Measurements from ENCODE around the gene VRTN. TPM values are rescaled to one million over a fixed set of nuclear protein-coding genes. Genes with fewer than 3 reads are reported as not detected.

The VRTN gene
- total RNA-seq, 4 donors from 2014 or later, result not detected

DNA sequence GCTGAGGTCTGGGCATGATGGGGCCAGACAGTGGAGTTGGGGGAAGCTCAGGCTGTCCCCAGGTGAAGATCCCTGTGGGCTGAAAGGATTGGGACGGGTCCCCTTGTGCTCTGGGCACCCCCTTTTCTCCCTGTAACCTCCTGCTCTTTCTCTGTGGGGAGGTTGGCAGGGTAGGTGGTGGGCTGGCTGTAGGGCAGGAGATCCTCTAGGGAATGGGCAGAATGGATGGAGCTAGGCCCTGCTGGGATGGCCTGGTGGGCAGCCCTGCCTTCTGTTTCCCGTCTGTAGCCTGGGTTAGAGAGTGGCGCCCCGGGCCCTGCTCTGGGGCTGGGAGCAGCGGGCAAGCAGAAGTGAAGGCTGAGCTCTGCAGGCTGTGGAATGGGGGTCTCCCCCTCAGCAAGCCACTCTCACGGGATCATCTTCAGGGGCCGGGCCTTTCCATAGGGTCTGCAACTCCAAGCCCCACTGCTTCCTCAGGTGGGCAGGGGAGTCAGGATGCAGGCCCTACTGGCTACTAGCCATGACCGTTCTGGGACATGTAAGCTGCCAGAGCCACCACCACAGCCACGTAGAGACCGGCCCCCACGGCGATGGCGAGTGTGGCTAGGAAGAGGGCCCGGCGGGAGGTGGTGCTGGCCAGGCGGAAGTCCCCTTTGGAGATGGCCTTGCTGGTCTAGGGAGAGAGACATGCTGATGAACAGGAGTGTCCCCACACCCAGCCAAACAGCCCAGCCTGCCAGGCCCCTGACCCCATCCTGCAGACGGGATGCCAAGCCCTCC lies 58.9 kb downstream of the VRTN start:
- Histone ChIP-seq H3K9me3 (no peaks in the 10 kb centered on the region), H3K4me3 (no peak overlapping the region), H3K4me1 (peaks cover 0 to 8% (median 2%) of the 10 kb centered on the region in 4 donors), H3K27ac (no peak overlapping the region), H3K36me3 (no peaks in the 10 kb centered on the region), H3K27me3 (no peaks in the 10 kb centered on the region)
- TF ChIP-seq CTCF (IDR thresholded peaks at IDR 0.05) (no peak), EP300 (IDR thresholded peaks at IDR 0.05) (no peak), POLR2A (IDR thresholded peaks at IDR 0.05) (no peak)
- WGBS, 2 donors, result 90 to 91% methylated on average over 16 to 17 of the region's 17 CpGs
- no peak for DNase-seq (ENCODE audit: low spot score in 2 of 2)

DNA sequence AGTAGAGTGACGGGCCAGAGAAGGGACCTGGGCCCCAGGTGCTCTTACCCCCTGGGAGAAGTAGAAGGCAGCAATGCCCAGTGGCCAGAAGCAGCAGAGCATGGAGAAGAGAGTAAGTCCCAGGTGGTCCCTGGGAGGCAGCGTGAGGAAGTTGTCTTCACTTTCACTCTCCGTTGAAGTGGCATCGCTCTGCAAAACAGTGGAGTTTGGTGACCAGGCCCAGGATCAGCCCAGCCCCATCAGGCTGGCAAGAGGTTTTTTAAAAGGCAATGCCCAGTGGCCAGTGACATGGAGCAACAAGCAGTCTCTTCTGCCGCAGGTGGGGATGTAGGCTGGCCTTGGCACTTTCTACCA lies 59.5 kb downstream of the VRTN start:
- WGBS, 2 donors, result 91 to 96% methylated on average over 5 of the region's 5 CpGs
- DNase-seq (ENCODE audit: low spot score in 2 of 2), result no peak
- peaks cover 0 to 2% (median 0%) of the 10 kb centered on the region in 4 donors for H3K4me1 ChIP-seq
- H3K36me3 ChIP-seq, result no peaks in the 10 kb centered on the region
- no peak overlapping the region for H3K27ac ChIP-seq
- no peaks in the 10 kb centered on the region for H3K9me3 ChIP-seq
- no peak for TF ChIP-seq CTCF (IDR thresholded peaks at IDR 0.05)
- no peak for TF ChIP-seq EP300 (IDR thresholded peaks at IDR 0.05)
- no peak for TF ChIP-seq POLR2A (IDR thresholded peaks at IDR 0.05)
- peaks cover 0 to 4% of the 10 kb centered on the region in 2 donors for H3K27me3 ChIP-seq
- H3K4me3 ChIP-seq, result no peak overlapping the region

- H3K27ac ChIP-seq, result no peak overlapping the region
- no peaks in the 10 kb centered on the region for H3K9me3 ChIP-seq
- WGBS, 2 donors, result 91 to 92% methylated on average over 3 of the region's 3 CpGs
- no peak for TF ChIP-seq CTCF (IDR thresholded peaks at IDR 0.05)
- no peak for TF ChIP-seq EP300 (IDR thresholded peaks at IDR 0.05)
- TF ChIP-seq POLR2A (IDR thresholded peaks at IDR 0.05), result no peak
- H3K4me3 ChIP-seq, result no peak overlapping the region
- peaks cover 0 to 7% of the 10 kb centered on the region in 2 donors for H3K27me3 ChIP-seq
- DNase-seq (ENCODE audit: low spot score in 2 of 2), result no peak
- H3K4me1 ChIP-seq, result no peaks in the 10 kb centered on the region
- H3K36me3 ChIP-seq, result no peaks in the 10 kb centered on the region
Observed at GRCh38 chr14:74408870-74409269, 60.6 kb downstream of the VRTN start.

GRCh38 chr14:74409441-74409840 lies 61.2 kb downstream of the VRTN start:
- Histone ChIP-seq H3K27ac (no peak overlapping the region), H3K36me3 (no peaks in the 10 kb centered on the region), H3K4me3 (no peak overlapping the region), H3K4me1 (no peaks in the 10 kb centered on the region), H3K9me3 (no peaks in the 10 kb centered on the region), H3K27me3 (peaks cover 0 to 11% of the 10 kb centered on the region in 2 donors)
- TF ChIP-seq CTCF (IDR thresholded peaks at IDR 0.05) (no peak), EP300 (IDR thresholded peaks at IDR 0.05) (no peak), POLR2A (IDR thresholded peaks at IDR 0.05) (no peak)
- 79 to 100% methylated on average over 1 to 3 of the region's 6 CpGs for WGBS, 2 donors
- no peak for DNase-seq (ENCODE audit: low spot score in 2 of 2)

Other genes starting within 250 kb of the VRTN start
- gene VSX2, start 109.0 kb upstream of the VRTN start, total RNA-seq, result not detected
- gene ABCD4, start 45.5 kb upstream of the VRTN start, total RNA-seq, result 10 to 100 TPM; 66.0 to 80.6 (median 73.3) TPM
- gene SYNDIG1L, start 77.7 kb downstream of the VRTN start, total RNA-seq, result not detected
- gene NPC2, start 144.8 kb downstream of the VRTN start, total RNA-seq, result 100 to 1,000 TPM; 225 to 510 (median 340) TPM
- 10 to 100 TPM in 3 of 4 donors, 1 to 10 TPM in 1; 7.3 to 14.9 (median 12.4) TPM for gene ISCA2, start 145.3 kb downstream of the VRTN start, total RNA-seq

Data from tibial nerve (tissue), 4 donors.